ENCODE measurements around the gene CTNND2. TPM values are rescaled to one million over a fixed set of nuclear protein-coding genes. Genes with fewer than 3 reads are reported as not detected.

The CTNND2 gene
- total RNA-seq, 2 experiments from 2014 or later: 0.20 TPM; not detected in 1

GRCh38 chr5:11803436-11803835 is 100.8 kb downstream of the CTNND2 start:
- Mint-ChIP-seq H3K36me3 (ENCODE audit: low read depth) (no peaks in the 10 kb centered on the region), H3K4me3 (no peak overlapping the region), H3K27ac (no peak overlapping the region), H3K4me1 (ENCODE audit: low read depth) (no peaks in the 10 kb centered on the region), H3K27me3 (no peaks in the 10 kb centered on the region), H3K9me3 (peaks cover 2% of the 10 kb centered on the region)
- ChIA-PET POLR2A (no interaction called here), CTCF (no interaction called here)
- Histone ChIP-seq H3K27me3 (ENCODE audit: control insufficient read depth in 1 of 2, insufficient read depth in 2 of 2, low read length in 2 of 2) (no peaks in the 10 kb centered on the region), H3K9me3 (ENCODE audit: control insufficient read depth in 1 of 2, insufficient read depth in 1 of 2, low read length in 2 of 2) (peaks cover 0 to 3% of the 10 kb centered on the region in 2 experiments), H3K4me3 (ENCODE audit: low read length) (no peak overlapping the region), H3K4me1 (ENCODE audit: insufficient read depth, low read length) (no peaks in the 10 kb centered on the region), H3K27ac (ENCODE audit: low read depth in 1 of 2, low read length in 2 of 2) (no peak overlapping the region), H3K36me3 (ENCODE audit: insufficient read depth, low read length) (no peaks in the 10 kb centered on the region)
- no peak for DNase-seq
- intact Hi-C loops (cut with DNase I, micrococcal nuclease): no loop called here
- TF ChIP-seq CTCF (IDR thresholded peaks at IDR 0.05): no peak
- ATAC-seq (ENCODE audit: poor library complexity): no peak

- H3K4me1 Mint-ChIP-seq (ENCODE audit: low read depth): no peaks in the 10 kb centered on the region
- POLR2A ChIA-PET: no interaction called here
- TF ChIP-seq CTCF (IDR thresholded peaks at IDR 0.05): no peak
These were observed 103.2 kb downstream of the CTNND2 start for GRCh38 chr5:11801061-11801460.

GRCh38 chr5:11797132-11797531 is 107.1 kb downstream of the CTNND2 start:
- ChIA-PET CTCF (no interaction called here), POLR2A (no interaction called here)
- Histone ChIP-seq H3K4me3 (ENCODE audit: low read length) (no peak overlapping the region), H3K36me3 (ENCODE audit: insufficient read depth, low read length) (no peaks in the 10 kb centered on the region), H3K27me3 (ENCODE audit: control insufficient read depth in 1 of 2, insufficient read depth in 2 of 2, low read length in 2 of 2) (no peaks in the 10 kb centered on the region), H3K4me1 (ENCODE audit: insufficient read depth, low read length) (no peaks in the 10 kb centered on the region), H3K27ac (ENCODE audit: low read depth in 1 of 2, low read length in 2 of 2) (no peak overlapping the region), H3K9me3 (ENCODE audit: control insufficient read depth in 1 of 2, insufficient read depth in 1 of 2, low read length in 2 of 2) (no peaks in the 10 kb centered on the region)
- no peaks in the 10 kb centered on the region for H3K4me1 Mint-ChIP-seq (ENCODE audit: low read depth)
- H3K4me3 Mint-ChIP-seq: no peak overlapping the region
- no peaks in the 10 kb centered on the region for H3K36me3 Mint-ChIP-seq (ENCODE audit: low read depth)
- H3K27me3 Mint-ChIP-seq: no peaks in the 10 kb centered on the region
- ATAC-seq (ENCODE audit: poor library complexity): no peak
- TF ChIP-seq CTCF (IDR thresholded peaks at IDR 0.05): no peak
- DNase-seq: no peak
- H3K9me3 Mint-ChIP-seq: no peaks in the 10 kb centered on the region
- intact Hi-C loops (cut with DNase I, micrococcal nuclease): no loop called here
- H3K27ac Mint-ChIP-seq: no peak overlapping the region

More at GRCh38 chr5:11801061-11801460, 103.2 kb downstream of the CTNND2 start:
- H3K27me3 ChIP-seq (ENCODE audit: control insufficient read depth in 1 of 2, insufficient read depth in 2 of 2, low read length in 2 of 2): no peaks in the 10 kb centered on the region
- H3K4me3 ChIP-seq (ENCODE audit: low read length): no peak overlapping the region
- Mint-ChIP-seq H3K27me3 (no peaks in the 10 kb centered on the region), H3K36me3 (ENCODE audit: low read depth) (no peaks in the 10 kb centered on the region), H3K27ac (no peak overlapping the region), H3K9me3 (peaks cover 2% of the 10 kb centered on the region), H3K4me3 (no peak overlapping the region)
- H3K9me3 ChIP-seq (ENCODE audit: control insufficient read depth in 1 of 2, insufficient read depth in 1 of 2, low read length in 2 of 2): peaks cover 0 to 3% of the 10 kb centered on the region in 2 experiments
- no peak overlapping the region for H3K27ac ChIP-seq (ENCODE audit: low read depth in 1 of 2, low read length in 2 of 2)
- no peaks in the 10 kb centered on the region for H3K36me3 ChIP-seq (ENCODE audit: insufficient read depth, low read length)
- ATAC-seq (ENCODE audit: poor library complexity) (no peak), DNase-seq (no peak)
- CTCF ChIA-PET: no interaction called here
- intact Hi-C loops (cut with DNase I, micrococcal nuclease): no loop called here
- no peaks in the 10 kb centered on the region for H3K4me1 ChIP-seq (ENCODE audit: insufficient read depth, low read length)

Measured in CD4-positive, alpha-beta T cell (primary cell).